ENCODE measurements around the gene ZPR1. TPM values are rescaled to one million over a fixed set of nuclear protein-coding genes. Genes with fewer than 3 reads are reported as not detected.

The ZPR1 gene
- total RNA-seq, 4 donors from 2014 or later = 4.1 to 43.1 (median 22.3) TPM

GRCh38 chr11:116821050-116821918 lies 33.5 kb upstream of the ZPR1 start:
- DNase-seq = no peak

GRCh38 chr11:116819049-116819448 lies 31.2 kb upstream of the ZPR1 start:
- intact Hi-C loops (cut with DNase I; ENCODE audit: low total_unique reads) = no loop called here
- Histone ChIP-seq H3K4me1 (no peaks in the 10 kb centered on the region), H3K27ac (no peak overlapping the region), H3K27me3 (no peaks in the 10 kb centered on the region), H3K36me3 (no peaks in the 10 kb centered on the region), H3K9me3 (no peaks in the 10 kb centered on the region), H3K4me3 (no peak overlapping the region)
- TF ChIP-seq CTCF (IDR thresholded peaks at IDR 0.05) (no peak), POLR2A (IDR thresholded peaks at IDR 0.05) (no peak)
- no peak for DNase-seq

More at GRCh38 chr11:116821050-116821918, 33.5 kb upstream of the ZPR1 start:
- H3K36me3 ChIP-seq = no peaks in the 10 kb centered on the region
- intact Hi-C loops (cut with DNase I; ENCODE audit: low total_unique reads) = no loop called here
- no peak overlapping the region for H3K27ac ChIP-seq
- no peaks in the 10 kb centered on the region for H3K4me1 ChIP-seq
- TF ChIP-seq CTCF (IDR thresholded peaks at IDR 0.05) (no peak), POLR2A (IDR thresholded peaks at IDR 0.05) (no peak)
- H3K27me3 ChIP-seq = no peaks in the 10 kb centered on the region
- no peaks in the 10 kb centered on the region for H3K9me3 ChIP-seq
- no peak overlapping the region for H3K4me3 ChIP-seq

GRCh38 chr11:116814502-116814901 lies 26.7 kb upstream of the ZPR1 start:
- TF ChIP-seq CTCF (IDR thresholded peaks at IDR 0.05) = no peak
- TF ChIP-seq POLR2A (IDR thresholded peaks at IDR 0.05) = no peak
- Histone ChIP-seq H3K4me1 (no peaks in the 10 kb centered on the region), H3K9me3 (no peaks in the 10 kb centered on the region), H3K27ac (no peak overlapping the region), H3K27me3 (no peaks in the 10 kb centered on the region), H3K4me3 (no peak overlapping the region), H3K36me3 (no peaks in the 10 kb centered on the region)
- DNase-seq = no peak
- intact Hi-C loops (cut with DNase I; ENCODE audit: low total_unique reads) = no loop called here

- Histone ChIP-seq H3K9me3 (no peaks in the 10 kb centered on the region), H3K27ac (no peak overlapping the region), H3K4me1 (no peaks in the 10 kb centered on the region), H3K27me3 (no peaks in the 10 kb centered on the region), H3K36me3 (no peaks in the 10 kb centered on the region), H3K4me3 (no peak overlapping the region)
- TF ChIP-seq POLR2A (IDR thresholded peaks at IDR 0.05) = no peak
- TF ChIP-seq CTCF (IDR thresholded peaks at IDR 0.05) = no peak
- DNase-seq = no peak
- intact Hi-C loops (cut with DNase I; ENCODE audit: low total_unique reads) = no loop called here
Observed at GRCh38 chr11:116813781-116814471, 26.1 kb upstream of the ZPR1 start.

GRCh38 chr11:116813170-116813569 lies 25.3 kb upstream of the ZPR1 start:
- no peak overlapping the region for H3K27ac ChIP-seq
- no peak overlapping the region for H3K4me3 ChIP-seq
- intact Hi-C loops (cut with DNase I; ENCODE audit: low total_unique reads) = no loop called here
- H3K27me3 ChIP-seq = no peaks in the 10 kb centered on the region
- no peaks in the 10 kb centered on the region for H3K36me3 ChIP-seq
- no peaks in the 10 kb centered on the region for H3K4me1 ChIP-seq
- TF ChIP-seq CTCF (IDR thresholded peaks at IDR 0.05) (no peak), POLR2A (IDR thresholded peaks at IDR 0.05) (no peak)
- no peaks in the 10 kb centered on the region for H3K9me3 ChIP-seq
- no peak for DNase-seq
